Adrenal gland (tissue), 5 donors: Measurements from ENCODE around the gene COL25A1.

Experiments used
- POLR2A ChIP-seq, 2 donors: fragments of 450-650 bp; IDR thresholded peaks; one replicate each; pipeline ENCODE4 v1.6.1; 2017; ENCODE audit warnings: antibody characterized with exemption in 2 of 2, mild to moderate bottlenecking in 2 of 2, moderate library complexity in 1 of 2
- TF ChIP-seq, protein P1 (sequence below), 6 experiments: fragments of 450-650 bp in 4 of 6; fragments of 200-600 bp in 2 of 6; sonication (generic) in 1 of 6; IDR thresholded peaks; 1 replicate in 5 of 6; 2 replicates in 1 of 6; pipeline versions ENCODE4 v1.5.1 to v1.8.0; 2016 to 2021; ENCODE audit warnings: antibody characterized with exemption in 6 of 6, mild to moderate bottlenecking in 2 of 6, moderate library complexity in 1 of 6
- donor health status: DM: no; HTN: no; CAD: no.

DNA sequence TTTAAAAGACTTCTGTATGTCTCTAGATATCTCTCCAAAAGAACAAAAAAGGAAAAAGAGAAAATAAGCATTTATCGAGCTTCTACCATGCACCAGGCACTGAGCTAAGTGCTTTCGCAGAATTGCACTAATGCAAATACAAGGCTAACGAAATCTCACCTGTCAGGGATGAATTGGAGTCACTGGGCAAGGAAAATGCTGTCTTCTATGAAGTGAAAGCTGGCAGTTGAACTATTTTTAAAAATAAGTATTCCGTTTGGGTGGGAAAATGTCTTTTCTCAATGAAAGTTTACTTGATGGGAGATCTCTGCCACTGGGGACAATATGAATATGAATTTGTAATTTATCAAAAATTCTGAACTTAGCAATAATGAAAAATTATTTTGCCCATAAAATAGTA is 47.6 kb downstream of the COL25A1 start:
- TF ChIP-seq, protein P1, sequence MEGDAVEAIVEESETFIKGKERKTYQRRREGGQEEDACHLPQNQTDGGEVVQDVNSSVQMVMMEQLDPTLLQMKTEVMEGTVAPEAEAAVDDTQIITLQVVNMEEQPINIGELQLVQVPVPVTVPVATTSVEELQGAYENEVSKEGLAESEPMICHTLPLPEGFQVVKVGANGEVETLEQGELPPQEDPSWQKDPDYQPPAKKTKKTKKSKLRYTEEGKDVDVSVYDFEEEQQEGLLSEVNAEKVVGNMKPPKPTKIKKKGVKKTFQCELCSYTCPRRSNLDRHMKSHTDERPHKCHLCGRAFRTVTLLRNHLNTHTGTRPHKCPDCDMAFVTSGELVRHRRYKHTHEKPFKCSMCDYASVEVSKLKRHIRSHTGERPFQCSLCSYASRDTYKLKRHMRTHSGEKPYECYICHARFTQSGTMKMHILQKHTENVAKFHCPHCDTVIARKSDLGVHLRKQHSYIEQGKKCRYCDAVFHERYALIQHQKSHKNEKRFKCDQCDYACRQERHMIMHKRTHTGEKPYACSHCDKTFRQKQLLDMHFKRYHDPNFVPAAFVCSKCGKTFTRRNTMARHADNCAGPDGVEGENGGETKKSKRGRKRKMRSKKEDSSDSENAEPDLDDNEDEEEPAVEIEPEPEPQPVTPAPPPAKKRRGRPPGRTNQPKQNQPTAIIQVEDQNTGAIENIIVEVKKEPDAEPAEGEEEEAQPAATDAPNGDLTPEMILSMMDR (IDR thresholded peaks at IDR 0.05), result no peak
- no peak for TF ChIP-seq POLR2A (IDR thresholded peaks at IDR 0.05)
